HCT116 (cell line): ENCODE results near the gene KDM2B. TPM values are rescaled to one million over a fixed set of nuclear protein-coding genes. Genes with fewer than 3 reads are reported as not detected.

Source experiments
- ATAC-seq: fragments of 200-7000 bp; cut with Tn5 transposase; 2 replicates; pipeline ENCODE4 v1.9.1; 2020; ENCODE audit warnings: mild to moderate bottlenecking, moderate library complexity
- BruUV-seq: library from RNA; stranded (reverse); fragments of 400-500 nt; replicated peaks from 2 replicates; lab custom pipeline; 2021; lab: Mats Ljungman, UMichigan
- CTCF ChIA-PET: fragments of 300-600 bp; sonication (Branson Sonifier 250); formaldehyde crosslinking; loops from one replicate; lab custom pipeline; 2021; ENCODE audit warnings: antibody characterized with exemption; lab: Charles Lee
- POLR2A ChIA-PET: fragments of 300-600, 350-600 bp; sonication (Branson Sonifier 250); formaldehyde crosslinking; loops from one replicate; lab custom pipeline; 2021; ENCODE audit warnings: antibody characterized with exemption; lab: Charles Lee
- RAD21 ChIA-PET, 2 experiments: fragments of 300-600 bp; sonication (Branson Sonifier 250); formaldehyde crosslinking; loops; one replicate each; lab custom pipeline; 2023; ENCODE audit warnings: low total read pairs in 2 of 2; ENCODE audit not compliant: uncharacterized antibody in 2 of 2, unreplicated experiment in 2 of 2, low non-redundant PET in 1 of 2; lab: Charles Lee
- DNase-seq: peaks from one replicate; pipeline ENCODE4 v3.0.0-alpha.2; 2010; ENCODE audit warnings: low read depth, low spot score
- H2AFZ ChIP-seq: fragments of 200-600 bp; shearing (Covaris generic), sonication (generic); 2 replicates; pipeline ENCODE4 v1.6.1; 2017; ENCODE audit warnings: low read depth, mixed run types, mixed read lengths, antibody characterized with exemption, low read length; ENCODE audit not compliant: poor library complexity, severe bottlenecking
- H3K27ac ChIP-seq: 2 replicates; pipeline ENCODE4 v1.5.1; 2012; ENCODE audit warnings: low read depth, low read length
- H3K27me3 ChIP-seq: fragments of 200-600 bp; sonication (generic); 2 replicates; pipeline ENCODE4 v1.6.1; 2016; ENCODE audit warnings: mixed run types, low read length, mixed read lengths; ENCODE audit not compliant: insufficient read depth
- H3K36me3 ChIP-seq, 2 experiments: fragments of 200-500 bp in 1 of 2; fragments of 200-600 bp in 1 of 2; sonication (Bioruptor generic) in 1 of 2; sonication (generic) in 1 of 2; 2 replicates each; pipeline versions ENCODE4 v1.5.1 to v1.6.1; 2014 to 2016; ENCODE audit warnings: low read length in 2 of 2, inconsistent platforms in 1 of 2, mixed read lengths in 1 of 2, mixed run types in 1 of 2; ENCODE audit not compliant: insufficient read depth in 2 of 2, control insufficient read depth in 1 of 2
- H3K4me1 ChIP-seq, 2 experiments: fragments of 200-600 bp in 1 of 2; sonication (generic) in 1 of 2; 2 replicates each; pipeline versions ENCODE4 v1.5.1 to v1.6.1; 2012 to 2017; ENCODE audit warnings: low read length in 2 of 2, inconsistent platforms in 1 of 2, mild to moderate bottlenecking in 1 of 2, mixed read lengths in 1 of 2, mixed run types in 1 of 2, moderate library complexity in 1 of 2; ENCODE audit not compliant: insufficient read depth in 2 of 2, control insufficient read depth in 1 of 2
- H3K4me2 ChIP-seq: fragments of 200-600 bp; sonication (generic); 2 replicates; pipeline ENCODE4 v1.6.1; 2017; ENCODE audit warnings: mixed run types, low read length, mixed read lengths
- H3K4me3 ChIP-seq, 2 experiments: fragments of 200-600 bp in 1 of 2; sonication (generic) in 1 of 2; replicated peaks in 1 of 2; 2 replicates each; pipeline ENCODE4 v1.5.1; 2011 to 2016; ENCODE audit warnings: low read length in 2 of 2, control low read depth in 1 of 2, low read depth in 1 of 2, mild to moderate bottlenecking in 1 of 2, mixed read lengths in 1 of 2, mixed run types in 1 of 2
- H3K79me2 ChIP-seq: fragments of 200-600 bp; sonication (generic); 2 replicates; pipeline ENCODE4 v1.6.1; 2017; ENCODE audit warnings: mild to moderate bottlenecking, mixed run types, low read length, moderate library complexity, mixed read lengths; ENCODE audit not compliant: insufficient read depth
- H3K9ac ChIP-seq: fragments of 200-600 bp; sonication (generic); 2 replicates; pipeline ENCODE4 v1.6.1; 2016; ENCODE audit warnings: low read length, mixed read lengths
- H3K9me2 ChIP-seq: fragments of 200-600 bp; sonication (generic), shearing (Covaris generic); 2 replicates; pipeline ENCODE4 v1.6.1; 2017; ENCODE audit warnings: mixed run types, mild to moderate bottlenecking, moderate library complexity; ENCODE audit not compliant: insufficient read depth
- H3K9me3 ChIP-seq, 2 experiments: fragments of 200-500 bp in 1 of 2; fragments of 200-600 bp in 1 of 2; sonication (Bioruptor generic) in 1 of 2; sonication (generic) in 1 of 2; 2 replicates each; pipeline ENCODE4 v1.6.1; 2014 to 2017; ENCODE audit warnings: low read length in 2 of 2, mixed read lengths in 2 of 2, inconsistent platforms in 1 of 2, low read depth in 1 of 2, mild to moderate bottlenecking in 1 of 2, mixed run types in 1 of 2, moderate library complexity in 1 of 2; ENCODE audit not compliant: control insufficient read depth in 1 of 2, insufficient read depth in 1 of 2
- H4K20me1 ChIP-seq: fragments of 200-600 bp; sonication (generic), shearing (Covaris generic); 2 replicates; pipeline ENCODE4 v1.6.1; 2017; ENCODE audit warnings: mixed run types, mild to moderate bottlenecking, moderate library complexity; ENCODE audit not compliant: insufficient read depth
- EZH2phosphoT487 ChIP-seq: fragments of 200-600 bp; IDR thresholded peaks from 2 replicates; pipeline ENCODE4 v1.6.1; 2018; ENCODE audit warnings: antibody characterized with exemption, borderline replicate concordance
- JUND ChIP-seq: IDR thresholded peaks from 2 replicates; pipeline ENCODE4 v1.6.1; 2012
- MAX ChIP-seq: IDR thresholded peaks from 2 replicates; pipeline ENCODE4 v1.6.1; 2012
- POLR2A ChIP-seq: IDR thresholded peaks from 2 replicates; pipeline ENCODE4 v1.7.0; 2011; ENCODE audit warnings: borderline replicate concordance; ENCODE audit not compliant: insufficient read depth, insufficient read length; ENCODE audit errors: extremely low read depth
- REST ChIP-seq: IDR thresholded peaks from 2 replicates; pipeline ENCODE4 v1.6.1; 2012; ENCODE audit warnings: low read depth
- ZBTB33 ChIP-seq: IDR thresholded peaks from 2 replicates; pipeline ENCODE4 v1.6.1; 2011; ENCODE audit warnings: mild to moderate bottlenecking, low read length, moderate library complexity; ENCODE audit not compliant: insufficient replicate concordance; ENCODE audit errors: extremely low read depth
- intact Hi-C: fragments of 100-400 bp; cut with micrococcal nuclease; formaldehyde crosslinking; loops from 2 replicates; pipeline ENCODE4 v1.10.0; 2022
- total RNA-seq: library from RNA; stranded (reverse); gene quantifications from one replicate; pipeline ENCODE4 v1.2.1, GENCODE V29; 2021; ENCODE audit not compliant: unreplicated experiment

The KDM2B gene
- total RNA-seq, 1 experiment from 2014 or later: 36.7 TPM

- H3K36me3 ChIP-seq: no peaks in the 10 kb centered on the region
- BruUV-seq: no TSS peak
- TF ChIP-seq POLR2A: no peak
- no peak for TF ChIP-seq EZH2phosphoT487
- TF ChIP-seq ZBTB33: no peak
- no peak for TF ChIP-seq REST
- no peak for TF ChIP-seq JUND
- no peak for TF ChIP-seq MAX
- TF ChIP-seq, all 23 proteins: peak for 0
- Histone ChIP-seq H3K27me3 (no peaks in the 10 kb centered on the region), H3K4me3 (no peak overlapping the region), H2AFZ (no peak overlapping the region), H3K27ac (no peak overlapping the region), H3K4me1 (peaks cover 17 to 45% of the 10 kb centered on the region in 2 experiments; a peak in 3 of 4 replicates), H3K4me2 (no peak overlapping the region), H4K20me1 (no peaks in the 10 kb centered on the region), H3K9me2 (no peaks in the 10 kb centered on the region), H3K79me2 (no peaks in the 10 kb centered on the region), H3K9ac (no peak overlapping the region), H3K9me3 (no peaks in the 10 kb centered on the region)
- ChIA-PET RAD21 (no interaction called here), POLR2A (no interaction called here), CTCF (no interaction called here)
- intact Hi-C loops: no loop called here
- DNase-seq (no peak), ATAC-seq (no peak)
These were observed 46.2 kb downstream of the KDM2B start for GRCh38 chr12:121534495-121535148.
